ENCODE data around the gene FAM24B. TPM values are rescaled to one million over a fixed set of nuclear protein-coding genes. Genes with fewer than 3 reads are reported as not detected.
"Not testable (repeated sequence)": the region's sequence is repeated elsewhere in the genome, so short reads cannot be mapped to it uniquely, and the experiment has no call there.

Gene FAM24B, protein sequence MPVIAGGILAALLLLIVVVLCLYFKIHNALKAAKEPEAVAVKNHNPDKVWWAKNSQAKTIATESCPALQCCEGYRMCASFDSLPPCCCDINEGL
- 10.5 TPM for polyA plus RNA-seq

DNA sequence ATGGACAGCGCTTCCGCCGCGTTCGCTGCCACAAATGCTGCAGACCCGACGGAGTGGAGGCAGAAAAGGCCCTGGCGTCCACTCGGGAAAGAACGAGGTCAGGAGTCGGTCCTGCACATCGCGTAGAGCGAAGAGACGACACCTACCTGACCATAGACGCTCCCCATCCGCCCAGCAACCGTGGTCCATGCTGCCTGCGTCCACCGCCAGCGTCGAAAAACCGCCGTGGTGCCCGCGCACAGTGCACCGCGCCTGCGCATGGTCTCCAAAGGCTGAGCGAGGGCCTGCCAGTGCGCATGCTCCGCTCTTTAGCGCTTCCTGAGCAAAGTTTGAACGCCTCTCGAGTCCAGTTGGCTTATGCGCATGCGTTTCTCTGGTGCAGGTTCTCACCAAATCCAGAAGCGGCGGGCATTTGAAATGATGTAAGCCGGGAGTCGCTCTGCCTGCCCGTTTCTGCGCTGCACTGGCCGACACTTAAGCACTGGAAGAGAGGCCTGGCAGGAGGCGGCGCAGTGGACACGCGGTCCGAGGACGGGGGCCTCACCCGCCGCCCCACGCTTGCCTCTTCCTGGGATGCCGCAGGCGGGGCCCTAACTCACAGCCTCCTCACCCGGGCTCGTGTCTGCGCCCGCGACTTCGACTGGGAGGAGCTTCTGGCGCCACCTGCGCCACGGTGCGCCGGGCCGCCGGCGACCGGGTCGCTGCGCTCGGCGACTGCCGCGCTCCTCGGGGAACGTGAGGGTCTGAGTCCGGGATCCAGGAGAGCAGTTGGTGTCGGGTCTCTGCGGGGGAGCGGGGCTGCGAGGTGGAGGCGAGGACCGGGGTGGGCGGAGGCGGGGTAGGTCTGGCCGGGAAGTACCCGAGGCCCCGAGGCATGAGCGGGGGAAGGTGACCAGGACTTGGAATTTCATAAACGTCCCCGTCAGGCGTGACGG lies at the start of gene FAM24B:
Gene FAM24B, minus strand, starts transcription at position 243 of the 935 bp plus-strand sequence. CDS start 29,066 bp downstream, outside the sequence.
- H3K4me3 Mint-ChIP-seq: peak within 1 kb of the TSS; percentile 88 to 95 (median 92)
- peaks cover 3% of the 10 kb centered on the region for H3K36me3 Mint-ChIP-seq
- H3K27me3 Mint-ChIP-seq: peaks cover 3% of the 10 kb centered on the region
- H3K4me1 Mint-ChIP-seq: peaks cover 20 to 35% (median 31%) of the 10 kb centered on the region in 3 donors
- peak within 1 kb of the TSS; percentile 82 to 96 (median 95) for H3K27ac Mint-ChIP-seq
- peaks cover 0 to 2% (median 0%) of the 10 kb centered on the region in 3 donors for H3K9me3 Mint-ChIP-seq

GRCh38 chr10:122915700-122916099 lies 36.3 kb upstream of the FAM24B start:
- Mint-ChIP-seq H3K4me1 (no peaks in the 10 kb centered on the region), H3K4me3 (no peak overlapping the region), H3K36me3 (peaks cover 4% of the 10 kb centered on the region), H3K27ac (no peak overlapping the region), H3K9me3 (peaks cover 2 to 11% (median 2%) of the 10 kb centered on the region in 3 donors), H3K27me3 (no peaks in the 10 kb centered on the region)

GRCh38 chr10:122911889-122912484 lies 32.6 kb upstream of the FAM24B start:
- H3K27ac Mint-ChIP-seq: no peak overlapping the region
- peaks cover 2 to 11% (median 2%) of the 10 kb centered on the region in 3 donors for H3K9me3 Mint-ChIP-seq
- H3K4me1 Mint-ChIP-seq: no peaks in the 10 kb centered on the region
- H3K36me3 Mint-ChIP-seq: no peaks in the 10 kb centered on the region
- no peaks in the 10 kb centered on the region for H3K27me3 Mint-ChIP-seq
- H3K4me3 Mint-ChIP-seq: no peak overlapping the region

- Mint-ChIP-seq H3K36me3 (no peaks in the 10 kb centered on the region), H3K27me3 (no peaks in the 10 kb centered on the region), H3K4me1 (no peaks in the 10 kb centered on the region), H3K4me3 (no peak within 1 kb of the TSS), H3K27ac (no peak within 1 kb of the TSS), H3K9me3 (peaks cover 0 to 3% (median 2%) of the 10 kb centered on the region in 3 donors)
These were observed 30.9 kb upstream of the FAM24B start, which contains the start of gene FAM24A for GRCh38 chr10:122910310-122910709. TSS of gene FAM24A (plus strand) at chr10:122910610. CDS start at chr10:122911635, 1,025 bp downstream.

- Mint-ChIP-seq H3K9me3 (peaks cover 5 to 10% (median 9%) of the 10 kb centered on the region in 3 donors), H3K27me3 (peaks cover 12% of the 10 kb centered on the region)
- H3K4me1 Mint-ChIP-seq, H3K27ac Mint-ChIP-seq, H3K36me3 Mint-ChIP-seq, H3K4me3 Mint-ChIP-seq: not testable (repeated sequence)
These were observed 24.5 kb upstream of the FAM24B start for GRCh38 chr10:122903861-122904260.

GRCh38 chr10:122894261-122894944 lies 15.0 kb upstream of the FAM24B start:
- no peaks in the 10 kb centered on the region for H3K9me3 Mint-ChIP-seq
- no peaks in the 10 kb centered on the region for H3K27me3 Mint-ChIP-seq
- peaks cover 2% of the 10 kb centered on the region for H3K36me3 Mint-ChIP-seq
- no peak overlapping the region for H3K27ac Mint-ChIP-seq
- H3K4me1 Mint-ChIP-seq: no peaks in the 10 kb centered on the region
- H3K4me3 Mint-ChIP-seq: peak overlapping the region in 1 of 4 donors; percentile 45

DNA sequence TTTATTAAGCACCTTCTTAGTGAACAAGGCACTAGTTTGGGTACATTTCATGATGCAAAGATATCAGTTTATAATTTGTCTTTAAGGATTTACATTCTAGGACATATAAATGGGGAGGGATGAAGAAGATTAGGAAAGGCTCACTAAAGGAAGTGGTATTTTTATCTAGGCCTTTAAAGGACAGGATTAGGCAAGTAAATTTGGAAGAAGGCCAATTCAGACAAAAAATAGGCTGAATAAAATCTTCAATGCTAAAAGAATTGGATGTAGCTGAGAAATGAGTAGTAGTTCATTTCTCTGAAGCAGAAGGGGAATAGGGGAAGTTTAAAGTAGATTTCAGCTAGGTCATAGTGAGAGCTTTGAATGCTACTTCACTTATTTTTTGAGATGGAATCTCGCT lies 4.8 kb upstream of the FAM24B start:
- Mint-ChIP-seq H3K27me3 (peaks cover 2% of the 10 kb centered on the region), H3K36me3 (no peaks in the 10 kb centered on the region), H3K27ac (no peak overlapping the region), H3K9me3 (no peaks in the 10 kb centered on the region), H3K4me3 (no peak overlapping the region), H3K4me1 (peaks cover 3 to 15% (median 12%) of the 10 kb centered on the region in 3 donors)

DNA sequence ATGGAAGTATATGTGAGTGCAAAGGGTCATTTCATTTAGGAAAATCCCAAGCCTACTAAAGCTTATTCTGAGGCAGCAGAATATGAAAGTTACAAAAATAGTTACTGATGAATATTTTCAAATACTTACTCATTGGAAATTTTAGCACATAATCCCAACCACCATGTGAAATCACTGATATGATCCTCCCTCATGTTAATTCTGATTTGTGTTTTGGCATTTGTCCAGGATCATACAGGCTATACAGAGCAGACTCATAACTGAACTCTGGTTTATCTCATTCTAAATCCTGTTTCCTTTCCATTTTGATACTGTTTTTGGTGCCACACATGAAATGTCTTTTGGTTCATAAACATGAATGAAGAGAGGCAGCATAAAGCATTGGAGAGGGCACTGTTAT lies 3.4 kb upstream of the FAM24B start:
- no peaks in the 10 kb centered on the region for H3K9me3 Mint-ChIP-seq

GRCh38 chr10:122878799-122879338 lies 512 bp downstream of the FAM24B start:
- peak overlapping the region; percentile 88 to 95 (median 92) for H3K4me3 Mint-ChIP-seq
- H3K27ac Mint-ChIP-seq: peak overlapping the region; percentile 82 to 96 (median 95)
- H3K27me3 Mint-ChIP-seq: peaks cover 3% of the 10 kb centered on the region
- peaks cover 3% of the 10 kb centered on the region for H3K36me3 Mint-ChIP-seq
- H3K4me1 Mint-ChIP-seq: peaks cover 20 to 36% (median 35%) of the 10 kb centered on the region in 3 donors
- H3K9me3 Mint-ChIP-seq: peaks cover 0 to 2% (median 0%) of the 10 kb centered on the region in 3 donors

More for the DNA sequence above, 3.4 kb upstream of the FAM24B start:
- Mint-ChIP-seq H3K27me3 (peaks cover 3% of the 10 kb centered on the region), H3K27ac (no peak overlapping the region), H3K36me3 (no peaks in the 10 kb centered on the region), H3K4me1 (peaks cover 10 to 24% (median 17%) of the 10 kb centered on the region in 3 donors), H3K4me3 (no peak overlapping the region)

DNA sequence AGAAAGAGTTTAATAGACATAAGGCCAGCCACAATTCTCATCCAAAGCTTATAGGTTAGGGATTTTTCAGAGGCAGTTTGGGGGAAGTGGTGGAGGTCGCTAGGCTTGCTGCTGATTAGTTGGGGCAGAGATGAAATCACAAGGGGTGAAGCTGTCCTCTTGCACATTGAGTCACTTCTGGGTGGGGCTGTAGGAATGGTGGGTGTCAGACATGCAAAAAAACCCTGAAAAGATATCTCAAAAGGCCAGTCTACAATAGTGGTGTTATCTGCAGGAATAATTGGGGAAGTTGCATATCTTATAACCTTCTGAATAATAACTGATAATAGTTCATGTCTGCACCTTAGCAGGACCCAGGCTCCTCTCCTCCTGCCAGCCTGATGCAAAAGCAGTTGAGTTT lies 2.1 kb downstream of the FAM24B start:
- peaks cover 3% of the 10 kb centered on the region for H3K27me3 Mint-ChIP-seq
- H3K36me3 Mint-ChIP-seq: peaks cover 3% of the 10 kb centered on the region
- peak overlapping the region in 1 of 4 donors; percentile 88 for H3K4me3 Mint-ChIP-seq
- peaks cover 0 to 2% (median 0%) of the 10 kb centered on the region in 3 donors for H3K9me3 Mint-ChIP-seq
- H3K4me1 Mint-ChIP-seq: peaks cover 20 to 36% (median 35%) of the 10 kb centered on the region in 3 donors
- H3K27ac Mint-ChIP-seq: no peak overlapping the region

DNA sequence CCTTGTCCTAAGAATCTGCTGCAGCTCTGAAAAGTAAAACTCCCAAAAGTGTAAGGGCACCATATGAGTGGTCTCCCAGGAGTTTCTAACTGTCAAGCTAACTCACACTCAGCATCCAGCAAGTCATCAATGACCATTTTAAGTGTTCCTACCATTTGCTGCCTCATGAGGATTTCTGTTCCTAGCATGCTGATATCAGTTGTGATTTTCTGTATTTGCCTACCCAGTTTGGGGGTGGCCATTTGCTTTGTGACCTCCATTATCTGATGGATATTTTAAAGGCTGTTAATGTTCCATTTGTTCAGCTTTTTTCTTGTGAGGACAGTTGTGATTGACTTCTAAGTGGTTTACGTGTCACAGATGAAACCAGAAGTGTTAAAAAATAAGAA lies 2.9 kb downstream of the FAM24B start:
- Mint-ChIP-seq H3K27ac (no peak overlapping the region), H3K4me3 (peak overlapping the region in 1 of 4 donors; percentile 17), H3K36me3 (peaks cover 3% of the 10 kb centered on the region), H3K27me3 (peaks cover 3% of the 10 kb centered on the region), H3K9me3 (peaks cover 0 to 2% (median 1%) of the 10 kb centered on the region in 3 donors), H3K4me1 (peaks cover 20 to 36% (median 35%) of the 10 kb centered on the region in 3 donors)

DNA sequence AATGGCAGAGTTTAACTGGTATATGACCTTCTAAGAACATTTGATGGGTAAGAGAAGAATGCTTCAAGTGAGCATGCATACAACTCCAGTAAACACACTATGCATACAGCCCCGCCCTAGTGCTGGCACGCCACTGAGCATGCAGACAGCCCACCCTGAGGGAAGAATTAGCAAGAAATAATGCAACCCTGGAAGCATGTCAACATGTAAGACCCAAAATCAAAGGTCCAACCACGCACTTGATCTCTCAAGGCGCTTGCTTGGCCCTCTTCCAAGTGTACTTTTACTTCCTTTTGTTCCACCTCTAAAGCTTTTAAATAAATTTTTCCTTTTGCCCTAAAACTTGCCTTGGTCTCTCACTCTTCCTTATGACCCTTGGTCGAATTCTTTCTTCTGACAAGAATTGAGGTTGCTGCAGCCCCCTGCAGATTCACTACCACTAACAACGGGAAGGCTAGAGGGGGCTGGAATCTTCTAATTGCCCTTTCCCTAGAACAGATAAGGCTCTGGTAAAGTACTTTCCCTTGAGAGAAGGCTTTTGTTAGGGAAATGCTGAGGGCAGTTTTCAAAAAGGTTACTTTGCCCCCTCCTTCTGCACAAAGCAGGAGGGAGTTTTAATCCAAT lies 3.4 kb downstream of the FAM24B start:
- H3K27ac Mint-ChIP-seq: no peak overlapping the region
- H3K36me3 Mint-ChIP-seq: peaks cover 3% of the 10 kb centered on the region
- H3K9me3 Mint-ChIP-seq: peaks cover 0 to 2% (median 1%) of the 10 kb centered on the region in 3 donors
- H3K27me3 Mint-ChIP-seq: peaks cover 3% of the 10 kb centered on the region
- peak overlapping the region in 2 of 4 donors; percentile 18 to 33 for H3K4me3 Mint-ChIP-seq
- peaks cover 20 to 35% (median 34%) of the 10 kb centered on the region in 3 donors for H3K4me1 Mint-ChIP-seq

- not testable (repeated sequence) for H3K36me3 Mint-ChIP-seq, H3K27me3 Mint-ChIP-seq, H3K9me3 Mint-ChIP-seq
- Mint-ChIP-seq H3K27ac (peak overlapping the region in 1 of 3 donors; percentile 39), H3K4me1 (peaks cover 6 to 12% (median 8%) of the 10 kb centered on the region in 3 donors), H3K4me3 (peak overlapping the region in 1 of 4 donors; percentile 25)
These were observed 7.4 kb downstream of the FAM24B start for GRCh38 chr10:122871947-122872346.

GRCh38 chr10:122868768-122869167 lies 10.6 kb downstream of the FAM24B start:
- H3K36me3 Mint-ChIP-seq, H3K4me3 Mint-ChIP-seq, H3K4me1 Mint-ChIP-seq, H3K27me3 Mint-ChIP-seq, H3K9me3 Mint-ChIP-seq, H3K27ac Mint-ChIP-seq: not testable (repeated sequence)
